WTC11 (cell line): ENCODE data around the gene DISC1.

ENCODE experiments used
- NFATC4 ChIP-seq: fragments of 250-450 bp; sonication (Bioruptor Pico); IDR thresholded peaks from 2 replicates; pipeline ENCODE4 v1.9.0; 2021; ENCODE audit warnings: mild to moderate bottlenecking
- TF ChIP-seq, protein P1 (sequence below): sonication (generic); formaldehyde crosslinking; IDR thresholded peaks from 2 replicates; pipeline ENCODE4 v1.8.1; 2023; ENCODE audit warnings: mild to moderate bottlenecking, missing genetic modification reagents, moderate library complexity
- TF ChIP-seq, protein P2 (sequence below): sonication (generic); formaldehyde crosslinking; IDR thresholded peaks from 2 replicates; pipeline ENCODE4 v1.8.0; 2022; ENCODE audit warnings: mild to moderate bottlenecking, missing genetic modification reagents
- TF ChIP-seq, protein P3 (sequence below): fragments of 250-450 bp; sonication (Bioruptor Pico); IDR thresholded peaks from 2 replicates; pipeline ENCODE4 v1.8.0; 2021; ENCODE audit warnings: mild to moderate bottlenecking

DNA sequence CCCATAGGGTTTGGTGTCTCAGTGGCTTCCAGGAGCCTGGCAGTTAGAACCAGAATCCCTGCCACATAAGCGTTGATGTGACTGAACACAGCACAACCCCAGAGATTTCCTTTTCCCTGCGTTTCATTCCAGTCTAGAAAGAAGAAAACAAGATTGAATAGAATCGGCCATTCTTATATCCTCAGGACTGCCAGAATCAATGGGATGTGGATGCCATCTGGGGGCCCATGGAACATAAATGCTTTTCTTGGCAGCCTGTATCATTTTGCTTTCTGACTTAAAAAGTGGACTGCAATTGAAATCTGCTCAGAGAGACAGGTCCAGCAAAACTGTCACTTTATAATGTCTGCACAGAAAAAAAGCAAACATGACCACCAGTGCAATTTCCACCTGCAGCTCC lies 80.3 kb downstream of the DISC1 start:
- TF ChIP-seq, protein P1, sequence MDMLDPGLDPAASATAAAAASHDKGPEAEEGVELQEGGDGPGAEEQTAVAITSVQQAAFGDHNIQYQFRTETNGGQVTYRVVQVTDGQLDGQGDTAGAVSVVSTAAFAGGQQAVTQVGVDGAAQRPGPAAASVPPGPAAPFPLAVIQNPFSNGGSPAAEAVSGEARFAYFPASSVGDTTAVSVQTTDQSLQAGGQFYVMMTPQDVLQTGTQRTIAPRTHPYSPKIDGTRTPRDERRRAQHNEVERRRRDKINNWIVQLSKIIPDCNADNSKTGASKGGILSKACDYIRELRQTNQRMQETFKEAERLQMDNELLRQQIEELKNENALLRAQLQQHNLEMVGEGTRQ = no peak
- TF ChIP-seq, protein P2, sequence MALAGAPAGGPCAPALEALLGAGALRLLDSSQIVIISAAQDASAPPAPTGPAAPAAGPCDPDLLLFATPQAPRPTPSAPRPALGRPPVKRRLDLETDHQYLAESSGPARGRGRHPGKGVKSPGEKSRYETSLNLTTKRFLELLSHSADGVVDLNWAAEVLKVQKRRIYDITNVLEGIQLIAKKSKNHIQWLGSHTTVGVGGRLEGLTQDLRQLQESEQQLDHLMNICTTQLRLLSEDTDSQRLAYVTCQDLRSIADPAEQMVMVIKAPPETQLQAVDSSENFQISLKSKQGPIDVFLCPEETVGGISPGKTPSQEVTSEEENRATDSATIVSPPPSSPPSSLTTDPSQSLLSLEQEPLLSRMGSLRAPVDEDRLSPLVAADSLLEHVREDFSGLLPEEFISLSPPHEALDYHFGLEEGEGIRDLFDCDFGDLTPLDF (CRISPR knock-in tag) = no peak
- TF ChIP-seq NFATC4 (CRISPR knock-in tag) = no peak
- TF ChIP-seq, protein P3, sequence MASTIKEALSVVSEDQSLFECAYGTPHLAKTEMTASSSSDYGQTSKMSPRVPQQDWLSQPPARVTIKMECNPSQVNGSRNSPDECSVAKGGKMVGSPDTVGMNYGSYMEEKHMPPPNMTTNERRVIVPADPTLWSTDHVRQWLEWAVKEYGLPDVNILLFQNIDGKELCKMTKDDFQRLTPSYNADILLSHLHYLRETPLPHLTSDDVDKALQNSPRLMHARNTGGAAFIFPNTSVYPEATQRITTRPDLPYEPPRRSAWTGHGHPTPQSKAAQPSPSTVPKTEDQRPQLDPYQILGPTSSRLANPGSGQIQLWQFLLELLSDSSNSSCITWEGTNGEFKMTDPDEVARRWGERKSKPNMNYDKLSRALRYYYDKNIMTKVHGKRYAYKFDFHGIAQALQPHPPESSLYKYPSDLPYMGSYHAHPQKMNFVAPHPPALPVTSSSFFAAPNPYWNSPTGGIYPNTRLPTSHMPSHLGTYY (CRISPR knock-in tag) = no peak
